ENCODE data around the gene ADAM10.

DNA sequence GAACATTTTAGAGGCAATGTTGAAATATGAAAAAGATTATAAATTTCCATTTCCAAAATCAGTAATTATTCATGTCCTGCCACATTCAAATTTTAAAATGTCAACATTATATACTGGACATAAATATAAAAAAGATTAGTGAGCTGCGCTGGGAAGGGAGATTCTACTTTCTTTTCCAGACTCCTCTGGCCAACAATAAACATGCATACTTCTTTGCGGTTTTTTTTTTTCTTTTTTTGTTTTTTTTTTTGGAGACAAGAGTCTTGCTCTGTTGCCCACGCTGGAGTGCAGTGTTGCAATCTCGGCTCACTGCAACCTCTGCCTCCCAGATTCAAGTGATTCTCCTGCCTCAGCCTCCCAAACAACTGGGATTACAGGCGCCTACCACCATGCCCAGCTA lies 105.5 kb downstream of the ADAM10 start:
- TF ChIP-seq, protein P1, sequence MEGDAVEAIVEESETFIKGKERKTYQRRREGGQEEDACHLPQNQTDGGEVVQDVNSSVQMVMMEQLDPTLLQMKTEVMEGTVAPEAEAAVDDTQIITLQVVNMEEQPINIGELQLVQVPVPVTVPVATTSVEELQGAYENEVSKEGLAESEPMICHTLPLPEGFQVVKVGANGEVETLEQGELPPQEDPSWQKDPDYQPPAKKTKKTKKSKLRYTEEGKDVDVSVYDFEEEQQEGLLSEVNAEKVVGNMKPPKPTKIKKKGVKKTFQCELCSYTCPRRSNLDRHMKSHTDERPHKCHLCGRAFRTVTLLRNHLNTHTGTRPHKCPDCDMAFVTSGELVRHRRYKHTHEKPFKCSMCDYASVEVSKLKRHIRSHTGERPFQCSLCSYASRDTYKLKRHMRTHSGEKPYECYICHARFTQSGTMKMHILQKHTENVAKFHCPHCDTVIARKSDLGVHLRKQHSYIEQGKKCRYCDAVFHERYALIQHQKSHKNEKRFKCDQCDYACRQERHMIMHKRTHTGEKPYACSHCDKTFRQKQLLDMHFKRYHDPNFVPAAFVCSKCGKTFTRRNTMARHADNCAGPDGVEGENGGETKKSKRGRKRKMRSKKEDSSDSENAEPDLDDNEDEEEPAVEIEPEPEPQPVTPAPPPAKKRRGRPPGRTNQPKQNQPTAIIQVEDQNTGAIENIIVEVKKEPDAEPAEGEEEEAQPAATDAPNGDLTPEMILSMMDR (IDR thresholded peaks at IDR 0.05; ENCODE audit: insufficient read depth, low read length), result no peak
- no peak for TF ChIP-seq GABPA (IDR thresholded peaks at IDR 0.05; ENCODE audit: low read depth)

All from HL-60 (cell line).